K562 (cell line): ENCODE measurements around the gene PRPF8. TPM values are rescaled to one million over a fixed set of nuclear protein-coding genes. Genes with fewer than 3 reads are reported as not detected.

Experiments used
- ATAC-seq: fragments of 200-7000 bp; cut with Tn5 transposase; 3 replicates; pipeline ENCODE4 v1.9.1; 2020; ENCODE audit warnings: moderate library complexity
- BruUV-seq: library from RNA; stranded (reverse); fragments of 400-500 nt; replicated peaks from 2 replicates; lab custom pipeline; 2021; lab: Mats Ljungman, UMichigan
- CTCF ChIA-PET: fragments of 300-600 bp; formaldehyde crosslinking; extraction: SDS; loops from one replicate; lab custom pipeline; 2021; ENCODE audit warnings: low intra/inter-chr PET ratio; lab: Yijun Ruan, JAX
- POLR2A ChIA-PET: fragments of 300-600, 350-650 bp; sonication (Branson Sonifier 250); formaldehyde crosslinking; extraction: SDS; loops from one replicate; lab custom pipeline; 2021; ENCODE audit warnings: antibody characterized with exemption, inconsistent platforms; lab: Yijun Ruan, JAX
- DNase-seq, 4 experiments: peaks; one replicate each; pipeline versions ENCODE4 v3.0.0 to v3.0.0-alpha.2; 2011 to 2018; ENCODE audit warnings: low spot score in 3 of 4, mixed read lengths in 3 of 4; ENCODE audit errors: extremely low read depth in 1 of 4
- FAIRE-seq: peaks from 2 replicates; lab custom pipeline; 2011; peaks lifted over from hg19 to GRCh38; lab: Jason Lieb, UNC
- H2AFZ ChIP-seq: 2 replicates; pipeline ENCODE4 v1.6.0; 2011; ENCODE audit warnings: low read depth, low read length, control low read depth, inconsistent platforms
- H3K27ac ChIP-seq: fragments of 200-600 bp; 3 replicates; pipeline ENCODE4 v1.8.0; 2011; ENCODE audit warnings: low read depth, mild to moderate bottlenecking, control low read depth, inconsistent platforms, low read length, moderate library complexity, mixed read lengths; ENCODE audit errors: extremely low read depth
- H3K27me3 ChIP-seq, 2 experiments: fragments of 300-600 bp in 1 of 2; 2 replicates in 1 of 2; 3 replicates in 1 of 2; pipeline versions ENCODE4 v1.6.0 to v1.8.0; 2011; ENCODE audit warnings: inconsistent platforms in 2 of 2, low read length in 2 of 2, mild to moderate bottlenecking in 1 of 2, mixed read lengths in 1 of 2, moderate library complexity in 1 of 2; ENCODE audit not compliant: control insufficient read depth in 2 of 2, insufficient read depth in 2 of 2
- H3K36me3 ChIP-seq: fragments of 300-600 bp; 3 replicates; pipeline ENCODE4 v1.8.0; 2011; ENCODE audit warnings: mild to moderate bottlenecking, low read length, inconsistent platforms; ENCODE audit not compliant: control insufficient read depth, insufficient read depth
- H3K4me1 ChIP-seq, 2 experiments: fragments of 200-600 bp in 1 of 2; replicated peaks in 1 of 2; 2 replicates in 1 of 2; 3 replicates in 1 of 2; pipeline versions ENCODE4 v1.5.1 to v1.8.0; 2011; ENCODE audit warnings: inconsistent platforms in 2 of 2, low read length in 2 of 2, mild to moderate bottlenecking in 1 of 2, mixed read lengths in 1 of 2, moderate library complexity in 1 of 2; ENCODE audit not compliant: control insufficient read depth in 2 of 2, insufficient read depth in 2 of 2
- H3K4me2 ChIP-seq: 2 replicates; pipeline ENCODE4 v1.6.1; 2011; ENCODE audit warnings: low read length, control low read depth, inconsistent platforms, mixed read lengths; ENCODE audit not compliant: insufficient read depth
- H3K4me3 ChIP-seq: fragments of 200-600 bp; sonication (generic), shearing (Covaris generic); 2 replicates; pipeline ENCODE4 v1.5.1; 2016; ENCODE audit warnings: control low read depth, inconsistent platforms
- H3K79me2 ChIP-seq: fragments of 200-600 bp; 3 replicates; pipeline ENCODE4 v1.8.0; 2011; ENCODE audit warnings: low read length, inconsistent platforms; ENCODE audit not compliant: control insufficient read depth, insufficient read depth
- H3K9ac ChIP-seq, 2 experiments: 2 replicates each; pipeline versions ENCODE4 v1.6.0 to v1.6.1; 2011; ENCODE audit warnings: low read depth in 2 of 2, low read length in 2 of 2, control low read depth in 1 of 2, inconsistent platforms in 1 of 2, mild to moderate bottlenecking in 1 of 2, mixed read lengths in 1 of 2; ENCODE audit not compliant: insufficient read depth in 1 of 2
- H3K9me1 ChIP-seq: one replicate; pipeline ENCODE4 v1.6.0; 2011; ENCODE audit warnings: inconsistent platforms, mild to moderate bottlenecking, low read length, moderate library complexity; ENCODE audit not compliant: control insufficient read depth, insufficient read depth
- H3K9me3 ChIP-seq: replicated peaks from 2 replicates; pipeline ENCODE4 v1.5.1; 2011; ENCODE audit warnings: low read depth, low read length, inconsistent platforms; ENCODE audit not compliant: control insufficient read depth, insufficient read depth
- H4K20me1 ChIP-seq: replicated peaks from 2 replicates; pipeline ENCODE4 v1.6.1; 2011; ENCODE audit warnings: low read length, inconsistent platforms, mixed read lengths; ENCODE audit not compliant: control insufficient read depth, insufficient read depth
- DMBX1 ChIP-seq: fragments of 250-450 bp; sonication (Bioruptor Pico); IDR thresholded peaks from 2 replicates; pipeline ENCODE4 v1.8.0; 2022; ENCODE audit warnings: inconsistent platforms, mild to moderate bottlenecking, moderate library complexity, borderline replicate concordance
- ESRRA ChIP-seq: fragments of 450-650 bp; IDR thresholded peaks from 2 replicates; pipeline ENCODE4 v1.6.1; 2014; ENCODE audit warnings: low read depth, mild to moderate bottlenecking, moderate library complexity, borderline replicate concordance
- ETV5 ChIP-seq: sonication (generic); formaldehyde crosslinking; IDR thresholded peaks from 2 replicates; pipeline ENCODE4 v1.4.0; 2020; ENCODE audit warnings: low read depth, mild to moderate bottlenecking, missing genetic modification reagents
- FOXA1 ChIP-seq: fragments of 450-650 bp; IDR thresholded peaks from 2 replicates; pipeline ENCODE4 v1.6.1; 2016; ENCODE audit warnings: mild to moderate bottlenecking, borderline replicate concordance
- KDM5B ChIP-seq: fragments of 200-600 bp; sonication (generic); IDR thresholded peaks from 2 replicates; pipeline ENCODE4 v1.6.1; 2012; ENCODE audit warnings: low read depth, mild to moderate bottlenecking, moderate library complexity, low read length, control low read depth, inconsistent platforms; ENCODE audit not compliant: insufficient replicate concordance
- NFRKB ChIP-seq: fragments of 450-650 bp; IDR thresholded peaks from 2 replicates; pipeline ENCODE4 v1.6.1; 2016; ENCODE audit warnings: low read depth
- NFYB ChIP-seq: IDR thresholded peaks from 2 replicates; pipeline ENCODE4 v1.6.1; 2011; ENCODE audit warnings: mild to moderate bottlenecking, moderate library complexity; ENCODE audit not compliant: insufficient read length; ENCODE audit errors: extremely low read depth
- RHOXF2B ChIP-seq: fragments of 250-450 bp; sonication (Bioruptor Pico); conservative IDR thresholded peaks from 2 replicates; pipeline ENCODE4 v1.5.1; 2021
- SIN3A ChIP-seq, 2 experiments: fragments of 150-350 bp in 1 of 2; IDR thresholded peaks; 2 replicates each; pipeline ENCODE4 v1.6.1; 2011 to 2016; ENCODE audit warnings: borderline replicate concordance in 2 of 2, low read depth in 2 of 2, low read length in 2 of 2, mild to moderate bottlenecking in 2 of 2, moderate library complexity in 2 of 2; ENCODE audit not compliant: control insufficient read depth in 1 of 2
- SMAD4 ChIP-seq: fragments of 250-450 bp; sonication (Bioruptor Pico); conservative IDR thresholded peaks from 2 replicates; pipeline ENCODE4 v1.8.0; 2021; ENCODE audit warnings: inconsistent platforms, mild to moderate bottlenecking, moderate library complexity
- ZNF431 ChIP-seq: sonication (generic); formaldehyde crosslinking; IDR thresholded peaks from 2 replicates; pipeline ENCODE4 v1.8.0; 2022; ENCODE audit warnings: mild to moderate bottlenecking, missing genetic modification reagents
- WGBS: fragments of 100-300 bp; shearing (Covaris generic); methylation state at CpG from one replicate; pipeline ENCODE4 v1.1.6; 2016; ENCODE audit warnings: low coverage, mixed read lengths; ENCODE audit not compliant: insufficient coverage; ENCODE audit errors: missing lambda C conversion rate; 5-methylcytosine and 5-hydroxymethylcytosine counted together
- in situ Hi-C: fragments of 300-500 bp; cut with MboI; formaldehyde crosslinking; loops from 4 replicates; pipeline ENCODE4 v1.15.0; 2018; ENCODE audit warnings: inconsistent platforms, mixed read lengths
- intact Hi-C: fragments of 100-400 bp; cut with micrococcal nuclease; formaldehyde crosslinking; loops from 2 replicates; pipeline ENCODE4 v1.14.2; 2022
- polyA plus RNA-seq, 8 experiments: library from polyadenylated mRNA; depleted of rRNA in 4 of 8; stranded (reverse) in 5 of 8; unstranded in 3 of 8; fragments of >200 nt; fragmentation: Nextera tagmentation in 2 of 8; fragmentation: Illumina TruSeq in 1 of 8; extraction: Ambion mirVana in 2 of 8; extraction: Trizol in 1 of 8; gene quantifications; 2 replicates each; pipeline versions ENCODE4 v1.2.1 to v1.2.3, GENCODE V29; 2011 to 2014; ENCODE audit warnings: inconsistent platforms in 1 of 8, missing spikeins in 1 of 8
- total RNA-seq, 7 experiments: library from RNA; depleted of rRNA in 6 of 7; stranded (reverse); fragments of >200 nt in 6 of 7; fragmentation: Illumina TruSeq in 2 of 7; extraction: Trizol in 2 of 7; gene quantifications; 2 replicates each; pipeline versions ENCODE4 v1.2.1 to v1.2.3, GENCODE V29; 2011 to 2021; ENCODE audit warnings: low replicate concordance in 1 of 7
- TF ChIP-seq, protein P1 (sequence below): fragments of 200-600 bp; sonication (generic); IDR thresholded peaks from one replicate; pipeline ENCODE4 v1.6.1; 2012; ENCODE audit warnings: mild to moderate bottlenecking, low read depth, low read length, inconsistent platforms

The PRPF8 gene
- total and polyA plus RNA-seq, 9 of the 15 experiments (the other 6 are each of a cell fraction or from before 2014, with no cell fraction given) = 64.3 to 294 (median 85.9) TPM

GRCh38 chr17:1638171-1638590 lies 46.5 kb downstream of the PRPF8 start:
- intact Hi-C loops = no loop called here
- ATAC-seq (no peak), FAIRE-seq (no peak), DNase-seq (no peak)
- 61% methylated on average over 8 of the region's 17 CpGs for WGBS
- H3K79me2 ChIP-seq = no peaks in the 10 kb centered on the region
- H3K4me1 ChIP-seq = peaks cover 0 to 29% of the 10 kb centered on the region in 2 experiments; a peak in 2 of 5 replicates
- H3K9ac ChIP-seq = no peak overlapping the region
- in situ Hi-C loops = no loop called here
- no peaks in the 10 kb centered on the region for H3K9me3 ChIP-seq
- H4K20me1 ChIP-seq = no peaks in the 10 kb centered on the region
- H3K4me2 ChIP-seq = no peak overlapping the region
- BruUV-seq = no TSS peak
- no peaks in the 10 kb centered on the region for H3K36me3 ChIP-seq
- TF ChIP-seq NFRKB = no peak
- TF ChIP-seq FOXA1 = no peak
- no peak for TF ChIP-seq DMBX1 (CRISPR knock-in tag)
- TF ChIP-seq NFYB = no peak
- no peak for TF ChIP-seq RHOXF2B
- TF ChIP-seq KDM5B = no peak
- TF ChIP-seq, protein P1, sequence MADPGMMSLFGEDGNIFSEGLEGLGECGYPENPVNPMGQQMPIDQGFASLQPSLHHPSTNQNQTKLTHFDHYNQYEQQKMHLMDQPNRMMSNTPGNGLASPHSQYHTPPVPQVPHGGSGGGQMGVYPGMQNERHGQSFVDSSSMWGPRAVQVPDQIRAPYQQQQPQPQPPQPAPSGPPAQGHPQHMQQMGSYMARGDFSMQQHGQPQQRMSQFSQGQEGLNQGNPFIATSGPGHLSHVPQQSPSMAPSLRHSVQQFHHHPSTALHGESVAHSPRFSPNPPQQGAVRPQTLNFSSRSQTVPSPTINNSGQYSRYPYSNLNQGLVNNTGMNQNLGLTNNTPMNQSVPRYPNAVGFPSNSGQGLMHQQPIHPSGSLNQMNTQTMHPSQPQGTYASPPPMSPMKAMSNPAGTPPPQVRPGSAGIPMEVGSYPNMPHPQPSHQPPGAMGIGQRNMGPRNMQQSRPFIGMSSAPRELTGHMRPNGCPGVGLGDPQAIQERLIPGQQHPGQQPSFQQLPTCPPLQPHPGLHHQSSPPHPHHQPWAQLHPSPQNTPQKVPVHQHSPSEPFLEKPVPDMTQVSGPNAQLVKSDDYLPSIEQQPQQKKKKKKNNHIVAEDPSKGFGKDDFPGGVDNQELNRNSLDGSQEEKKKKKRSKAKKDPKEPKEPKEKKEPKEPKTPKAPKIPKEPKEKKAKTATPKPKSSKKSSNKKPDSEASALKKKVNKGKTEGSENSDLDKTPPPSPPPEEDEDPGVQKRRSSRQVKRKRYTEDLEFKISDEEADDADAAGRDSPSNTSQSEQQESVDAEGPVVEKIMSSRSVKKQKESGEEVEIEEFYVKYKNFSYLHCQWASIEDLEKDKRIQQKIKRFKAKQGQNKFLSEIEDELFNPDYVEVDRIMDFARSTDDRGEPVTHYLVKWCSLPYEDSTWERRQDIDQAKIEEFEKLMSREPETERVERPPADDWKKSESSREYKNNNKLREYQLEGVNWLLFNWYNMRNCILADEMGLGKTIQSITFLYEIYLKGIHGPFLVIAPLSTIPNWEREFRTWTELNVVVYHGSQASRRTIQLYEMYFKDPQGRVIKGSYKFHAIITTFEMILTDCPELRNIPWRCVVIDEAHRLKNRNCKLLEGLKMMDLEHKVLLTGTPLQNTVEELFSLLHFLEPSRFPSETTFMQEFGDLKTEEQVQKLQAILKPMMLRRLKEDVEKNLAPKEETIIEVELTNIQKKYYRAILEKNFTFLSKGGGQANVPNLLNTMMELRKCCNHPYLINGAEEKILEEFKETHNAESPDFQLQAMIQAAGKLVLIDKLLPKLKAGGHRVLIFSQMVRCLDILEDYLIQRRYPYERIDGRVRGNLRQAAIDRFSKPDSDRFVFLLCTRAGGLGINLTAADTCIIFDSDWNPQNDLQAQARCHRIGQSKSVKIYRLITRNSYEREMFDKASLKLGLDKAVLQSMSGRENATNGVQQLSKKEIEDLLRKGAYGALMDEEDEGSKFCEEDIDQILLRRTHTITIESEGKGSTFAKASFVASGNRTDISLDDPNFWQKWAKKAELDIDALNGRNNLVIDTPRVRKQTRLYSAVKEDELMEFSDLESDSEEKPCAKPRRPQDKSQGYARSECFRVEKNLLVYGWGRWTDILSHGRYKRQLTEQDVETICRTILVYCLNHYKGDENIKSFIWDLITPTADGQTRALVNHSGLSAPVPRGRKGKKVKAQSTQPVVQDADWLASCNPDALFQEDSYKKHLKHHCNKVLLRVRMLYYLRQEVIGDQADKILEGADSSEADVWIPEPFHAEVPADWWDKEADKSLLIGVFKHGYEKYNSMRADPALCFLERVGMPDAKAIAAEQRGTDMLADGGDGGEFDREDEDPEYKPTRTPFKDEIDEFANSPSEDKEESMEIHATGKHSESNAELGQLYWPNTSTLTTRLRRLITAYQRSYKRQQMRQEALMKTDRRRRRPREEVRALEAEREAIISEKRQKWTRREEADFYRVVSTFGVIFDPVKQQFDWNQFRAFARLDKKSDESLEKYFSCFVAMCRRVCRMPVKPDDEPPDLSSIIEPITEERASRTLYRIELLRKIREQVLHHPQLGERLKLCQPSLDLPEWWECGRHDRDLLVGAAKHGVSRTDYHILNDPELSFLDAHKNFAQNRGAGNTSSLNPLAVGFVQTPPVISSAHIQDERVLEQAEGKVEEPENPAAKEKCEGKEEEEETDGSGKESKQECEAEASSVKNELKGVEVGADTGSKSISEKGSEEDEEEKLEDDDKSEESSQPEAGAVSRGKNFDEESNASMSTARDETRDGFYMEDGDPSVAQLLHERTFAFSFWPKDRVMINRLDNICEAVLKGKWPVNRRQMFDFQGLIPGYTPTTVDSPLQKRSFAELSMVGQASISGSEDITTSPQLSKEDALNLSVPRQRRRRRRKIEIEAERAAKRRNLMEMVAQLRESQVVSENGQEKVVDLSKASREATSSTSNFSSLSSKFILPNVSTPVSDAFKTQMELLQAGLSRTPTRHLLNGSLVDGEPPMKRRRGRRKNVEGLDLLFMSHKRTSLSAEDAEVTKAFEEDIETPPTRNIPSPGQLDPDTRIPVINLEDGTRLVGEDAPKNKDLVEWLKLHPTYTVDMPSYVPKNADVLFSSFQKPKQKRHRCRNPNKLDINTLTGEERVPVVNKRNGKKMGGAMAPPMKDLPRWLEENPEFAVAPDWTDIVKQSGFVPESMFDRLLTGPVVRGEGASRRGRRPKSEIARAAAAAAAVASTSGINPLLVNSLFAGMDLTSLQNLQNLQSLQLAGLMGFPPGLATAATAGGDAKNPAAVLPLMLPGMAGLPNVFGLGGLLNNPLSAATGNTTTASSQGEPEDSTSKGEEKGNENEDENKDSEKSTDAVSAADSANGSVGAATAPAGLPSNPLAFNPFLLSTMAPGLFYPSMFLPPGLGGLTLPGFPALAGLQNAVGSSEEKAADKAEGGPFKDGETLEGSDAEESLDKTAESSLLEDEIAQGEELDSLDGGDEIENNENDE = no peak
- TF ChIP-seq SIN3A (IDR thresholded peaks at IDR 0.05; ENCODE audit: borderline replicate concordance in 2 of 2, control insufficient read depth in 1 of 2, low read depth in 2 of 2, low read length in 2 of 2) = no peak
- no peak for TF ChIP-seq ETV5 (CRISPR knock-in tag)
- TF ChIP-seq ZNF431 = no peak
- no peak for TF ChIP-seq ESRRA
- no peak for TF ChIP-seq SMAD4 (CRISPR knock-in tag)
- H3K27ac ChIP-seq = no peak overlapping the region
- CTCF ChIA-PET = no interaction called here
- no peak overlapping the region for H3K4me3 ChIP-seq
- H3K9me1 ChIP-seq = no peaks in the 10 kb centered on the region
- H2AFZ ChIP-seq = no peak overlapping the region
- POLR2A ChIA-PET = interaction anchor here (0.6 kb wide), 1 partner anchor 11 kb away, joined by 3 read pairs; the partner anchor contains the start of gene RILP
- H3K27me3 ChIP-seq = no peaks in the 10 kb centered on the region
